CD14-positive monocyte (primary cell): ENCODE measurements around the gene CDKAL1. TPM values are rescaled to one million over a fixed set of nuclear protein-coding genes. Genes with fewer than 3 reads are reported as not detected.

Source experiments
- DNase-seq, 3 donors: peaks; one replicate each; pipeline ENCODE4 v3.0.0-alpha.2; 2011 to 2022
- H2AFZ ChIP-seq: 2 replicates; pipeline ENCODE4 v1.6.0; 2012; ENCODE audit warnings: mild to moderate bottlenecking, low read depth, low read length, inconsistent platforms; ENCODE audit not compliant: insufficient read depth, poor library complexity, severe bottlenecking
- H3K27ac ChIP-seq, 2 donors: 1 replicate in 1 of 2; 2 replicates in 1 of 2; pipeline ENCODE4 v1.5.1; 2012 to 2013; ENCODE audit warnings: low read length in 2 of 2, control low read depth in 1 of 2, inconsistent platforms in 1 of 2, low read depth in 1 of 2, mild to moderate bottlenecking in 1 of 2
- H3K27me3 ChIP-seq, 2 donors: one replicate each; pipeline versions ENCODE4 v1.6.0 to v1.6.1; 2011 to 2013; ENCODE audit warnings: low read length in 2 of 2; ENCODE audit not compliant: control insufficient read depth in 2 of 2, insufficient read depth in 2 of 2
- H3K36me3 ChIP-seq, 2 donors: replicated peaks in 1 of 2; 1 replicate in 1 of 2; 2 replicates in 1 of 2; pipeline versions ENCODE4 v1.5.1 to v1.6.1; 2012 to 2013; ENCODE audit warnings: low read length in 2 of 2, control low read depth in 1 of 2, inconsistent platforms in 1 of 2, mild to moderate bottlenecking in 1 of 2; ENCODE audit not compliant: insufficient read depth in 2 of 2, control insufficient read depth in 1 of 2
- H3K4me1 ChIP-seq, 2 donors: 1 replicate in 1 of 2; 2 replicates in 1 of 2; pipeline versions ENCODE4 v1.5.1 to v1.6.1; 2012 to 2013; ENCODE audit warnings: low read length in 2 of 2, control low read depth in 1 of 2, inconsistent platforms in 1 of 2, mild to moderate bottlenecking in 1 of 2, moderate library complexity in 1 of 2; ENCODE audit not compliant: insufficient read depth in 2 of 2, control insufficient read depth in 1 of 2
- H3K4me2 ChIP-seq: replicated peaks from 2 replicates; pipeline ENCODE3; 2012; ENCODE audit warnings: low read length, moderate library complexity, mild to moderate bottlenecking; ENCODE audit not compliant: poor library complexity, severe bottlenecking; ENCODE audit errors: extremely low read depth
- H3K4me3 ChIP-seq, 3 experiments: fragments of 200-600 bp in 1 of 3; sonication (generic) in 1 of 3; replicated peaks in 1 of 3; 1 replicate in 2 of 3; 2 replicates in 1 of 3; pipeline ENCODE4 v1.5.1; 2011 to 2013; ENCODE audit warnings: low read length in 3 of 3, mild to moderate bottlenecking in 3 of 3, control low read depth in 2 of 3, low read depth in 2 of 3, inconsistent platforms in 1 of 3, moderate library complexity in 1 of 3
- H3K79me2 ChIP-seq: 2 replicates; pipeline ENCODE4 v1.6.0; 2012; ENCODE audit warnings: mild to moderate bottlenecking, control low read depth, inconsistent platforms, low read length, moderate library complexity; ENCODE audit not compliant: insufficient read depth
- H3K9ac ChIP-seq: 2 replicates; pipeline ENCODE4 v1.6.0; 2017; ENCODE audit warnings: low read length, mild to moderate bottlenecking; ENCODE audit not compliant: insufficient read depth, poor library complexity, severe bottlenecking
- H3K9me3 ChIP-seq, 2 donors: replicated peaks in 1 of 2; 1 replicate in 1 of 2; 2 replicates in 1 of 2; pipeline versions ENCODE4 v1.5.1 to v1.6.1; 2012 to 2013; ENCODE audit warnings: low read length in 2 of 2, control low read depth in 1 of 2; ENCODE audit not compliant: control insufficient read depth in 1 of 2, insufficient read depth in 1 of 2
- H4K20me1 ChIP-seq: 2 replicates; pipeline ENCODE4 v1.6.0; 2012; ENCODE audit warnings: mild to moderate bottlenecking, low read length, control low read depth, moderate library complexity; ENCODE audit not compliant: insufficient read depth
- H3K27ac Mint-ChIP-seq, 7 donors: one replicate each; pipeline ENCODE4 v1.8.0; 2020; ENCODE audit warnings: mild to moderate bottlenecking in 7 of 7, mixed read lengths in 7 of 7, moderate library complexity in 6 of 7, inconsistent platforms in 2 of 7
- H3K27me3 Mint-ChIP-seq, 3 donors: one replicate each; pipeline ENCODE4 v1.8.0; 2021 to 2022; ENCODE audit warnings: low read depth in 3 of 3, mild to moderate bottlenecking in 3 of 3, mixed read lengths in 3 of 3, moderate library complexity in 3 of 3, inconsistent platforms in 1 of 3
- H3K36me3 Mint-ChIP-seq, 2 donors: one replicate each; pipeline ENCODE4 v1.8.0; 2020; ENCODE audit warnings: mixed read lengths in 2 of 2, inconsistent platforms in 1 of 2, mild to moderate bottlenecking in 1 of 2
- H3K4me1 Mint-ChIP-seq: one replicate; pipeline ENCODE4 v1.8.0; 2020; ENCODE audit warnings: mild to moderate bottlenecking, mixed read lengths
- H3K4me3 Mint-ChIP-seq, 2 donors: one replicate each; pipeline ENCODE4 v1.8.0; 2020; ENCODE audit warnings: mild to moderate bottlenecking in 2 of 2, mixed read lengths in 2 of 2, moderate library complexity in 1 of 2
- H3K9me3 Mint-ChIP-seq, 7 donors: one replicate each; pipeline ENCODE4 v1.8.0; 2020 to 2022; ENCODE audit warnings: mixed read lengths in 7 of 7, mild to moderate bottlenecking in 6 of 7, moderate library complexity in 6 of 7, inconsistent platforms in 2 of 7
- CTCF ChIP-seq: fragments of 200-600 bp; IDR thresholded peaks from one replicate; pipeline ENCODE4 v1.8.0; 2022; ENCODE audit warnings: antibody characterized with exemption, mild to moderate bottlenecking
- WGBS: methylation state at CpG from one replicate; pipeline ENCODE4 v1.1.5; 2013; ENCODE audit warnings: missing lambda C conversion rate; ENCODE audit not compliant: insufficient coverage; 5-methylcytosine and 5-hydroxymethylcytosine counted together
- intact Hi-C, 2 donors: fragments of 100-400 bp; cut with micrococcal nuclease; formaldehyde crosslinking; loops; one replicate each; pipeline versions ENCODE4 v1.15.0 to v1.15.1; 2023
- polyA plus RNA-seq, 3 donors: library from polyadenylated mRNA; depleted of rRNA in 1 of 3; unstranded in 2 of 3; stranded (reverse) in 1 of 3; fragments of 300-500 nt in 2 of 3; fragments of >200 nt in 1 of 3; fragmentation: Illumina TruSeq in 2 of 3; gene quantifications; 1 replicate in 2 of 3; 2 replicates in 1 of 3; pipeline ENCODE4 v1.2.3, GENCODE V29; 2012 to 2021

Gene CDKAL1
- polyA plus RNA-seq, 3 donors: 3.2 to 12.4 (median 8.3) TPM

GRCh38 chr6:20554326-20554725, 20.1 kb downstream of the CDKAL1 start:
- H3K9ac ChIP-seq: no peak overlapping the region
- H3K79me2 ChIP-seq: no peaks in the 10 kb centered on the region
- Mint-ChIP-seq H3K27ac (no peak overlapping the region), H3K27me3 (peaks cover 0 to 1% (median 0%) of the 10 kb centered on the region in 3 donors), H3K36me3 (peaks cover 25 to 51% of the 10 kb centered on the region in 2 donors), H3K4me3 (no peak overlapping the region), H3K4me1 (no peaks in the 10 kb centered on the region), H3K9me3 (peaks cover 0 to 3% (median 0%) of the 10 kb centered on the region in 7 donors)
- no peaks in the 10 kb centered on the region for H4K20me1 ChIP-seq
- intact Hi-C loops: no loop called here
- no peak overlapping the region for H3K27ac ChIP-seq
- H3K9me3 ChIP-seq: no peaks in the 10 kb centered on the region
- no peak for TF ChIP-seq CTCF
- no peak overlapping the region for H3K4me2 ChIP-seq
- H3K27me3 ChIP-seq: no peaks in the 10 kb centered on the region
- DNase-seq: no peak
- no peak overlapping the region for H3K4me3 ChIP-seq
- no CpG with 5 or more reads among the region's 2 CpGs for WGBS
- H2AFZ ChIP-seq: no peak overlapping the region
- H3K4me1 ChIP-seq: no peaks in the 10 kb centered on the region
- peaks cover 26 to 56% of the 10 kb centered on the region in 2 donors for H3K36me3 ChIP-seq

GRCh38 chr6:20554817-20555216, 20.6 kb downstream of the CDKAL1 start:
- H2AFZ ChIP-seq: no peak overlapping the region
- Mint-ChIP-seq H3K27me3 (peaks cover 0 to 1% (median 0%) of the 10 kb centered on the region in 3 donors), H3K36me3 (peaks cover 24 to 48% of the 10 kb centered on the region in 2 donors), H3K4me3 (no peak overlapping the region), H3K4me1 (no peaks in the 10 kb centered on the region), H3K27ac (no peak overlapping the region), H3K9me3 (peaks cover 0 to 3% (median 0%) of the 10 kb centered on the region in 7 donors)
- intact Hi-C loops: no loop called here
- WGBS: 100% methylated on average over 1 of the region's 1 CpG
- no peak for DNase-seq
- no peak overlapping the region for H3K9ac ChIP-seq
- no peak overlapping the region for H3K4me2 ChIP-seq
- no peaks in the 10 kb centered on the region for H3K4me1 ChIP-seq
- peaks cover 26 to 55% of the 10 kb centered on the region in 2 donors for H3K36me3 ChIP-seq
- no peaks in the 10 kb centered on the region for H4K20me1 ChIP-seq
- H3K27me3 ChIP-seq: no peaks in the 10 kb centered on the region
- no peak for TF ChIP-seq CTCF
- H3K9me3 ChIP-seq: no peaks in the 10 kb centered on the region
- H3K79me2 ChIP-seq: no peaks in the 10 kb centered on the region
- no peak overlapping the region for H3K4me3 ChIP-seq
- H3K27ac ChIP-seq: no peak overlapping the region
